Right lobe of liver (tissue), 6 donors: Measurements from ENCODE around the gene PLXNA2. TPM values are rescaled to one million over a fixed set of nuclear protein-coding genes. Genes with fewer than 3 reads are reported as not detected.

Experiments used
- ATAC-seq, 4 donors: fragments of 200-7000 bp; cut with Tn5 transposase; one replicate each; pipeline ENCODE4 v1.9.1; 2020; ENCODE audit warnings: mild to moderate bottlenecking in 4 of 4, moderate library complexity in 4 of 4
- DNase-seq, 3 donors: peaks; one replicate each; pipeline ENCODE4 v3.0.0-alpha.2; 2020
- H3K27ac ChIP-seq, 3 donors: fragments of 200-600 bp; one replicate each; pipeline ENCODE4 v1.8.0; 2022
- H3K27me3 ChIP-seq, 2 donors: fragments of 200-600 bp; one replicate each; pipeline ENCODE4 v1.8.0; 2022
- H3K36me3 ChIP-seq, 4 donors: fragments of 200-600 bp; sonication (generic) in 1 of 4; one replicate each; pipeline versions ENCODE4 v1.5.1 to v1.8.0; 2017 to 2022; ENCODE audit warnings: control low read depth in 1 of 4
- H3K4me1 ChIP-seq, 4 donors: fragments of 200-600 bp; sonication (generic) in 1 of 4; one replicate each; pipeline versions ENCODE4 v1.5.1 to v1.8.0; 2017 to 2022; ENCODE audit warnings: control low read depth in 1 of 4
- H3K4me3 ChIP-seq, 3 donors: fragments of 200-600 bp; one replicate each; pipeline ENCODE4 v1.8.0; 2022
- H3K9me3 ChIP-seq, 4 donors: fragments of 200-600 bp; sonication (generic) in 1 of 4; one replicate each; pipeline versions ENCODE4 v1.5.1 to v1.8.0; 2017 to 2022; ENCODE audit warnings: control low read depth in 1 of 4
- CTCF ChIP-seq, 4 donors: fragments of 200-600 bp in 3 of 4; fragments of 450-650 bp in 1 of 4; IDR thresholded peaks; one replicate each; pipeline versions ENCODE4 v1.5.1 to v1.8.0; 2016 to 2022; ENCODE audit warnings: antibody characterized with exemption in 4 of 4, mild to moderate bottlenecking in 2 of 4
- POLR2A ChIP-seq: fragments of 450-650 bp; IDR thresholded peaks from one replicate; pipeline ENCODE4 v1.6.1; 2017; ENCODE audit warnings: antibody characterized with exemption, mild to moderate bottlenecking
- WGBS: methylation state at CpG from one replicate; pipeline ENCODE4 v1.1.6; 2018; ENCODE audit warnings: low coverage, low lambda C conversion rate; ENCODE audit not compliant: insufficient coverage; ENCODE audit errors: missing lambda C conversion rate; 5-methylcytosine and 5-hydroxymethylcytosine counted together
- intact Hi-C, 2 donors: fragments of 100-400 bp; cut with DNase I; formaldehyde crosslinking; loops; one replicate each; pipeline versions ENCODE4 v1.11.2 to v1.14.1; 2022
- total RNA-seq, 6 experiments: library from RNA; depleted of rRNA in 2 of 6; stranded (reverse); fragments of >200 nt in 2 of 6; fragmentation: NEBNext Ultra II Directional in 3 of 6; extraction: Animal tissue kit (Norgen Biotek cat#: 25700) in 3 of 6; gene quantifications; one replicate each; pipeline versions ENCODE4 v1.1.0 to v1.2.4, GENCODE V29; 2016 to 2023
- donor health status: DM: no; HTN: yes; CAD: no.
- donor health status: DM: no; HTN: no; CAD: no.
- donor health status: DM: no; HTN: no; CAD: no.
- donor health status: DM: no; HTN: yes; CAD: no.
- donor health status: DM: no; HTN: yes; CAD: no.

PLXNA2 gene
- total RNA-seq, 6 experiments from 2014 or later: 5.6 to 20.8 (median 9.3) TPM

GRCh38 chr1:208007319-208007937 is 236.8 kb downstream of the PLXNA2 start:
- Histone ChIP-seq H3K27ac (no peak overlapping the region), H3K27me3 (no peaks in the 10 kb centered on the region), H3K4me3 (no peak overlapping the region), H3K4me1 (no peaks in the 10 kb centered on the region), H3K36me3 (no peaks in the 10 kb centered on the region), H3K9me3 (no peaks in the 10 kb centered on the region)
- DNase-seq (no peak), ATAC-seq (no peak)
- TF ChIP-seq CTCF (IDR thresholded peaks at IDR 0.05): no peak
- TF ChIP-seq POLR2A: no peak
- 64% methylated on average over 3 of the region's 3 CpGs for WGBS
- intact Hi-C loops: no loop called here

- Histone ChIP-seq H3K36me3 (no peaks in the 10 kb centered on the region), H3K27ac (no peak overlapping the region), H3K9me3 (no peaks in the 10 kb centered on the region), H3K4me1 (no peaks in the 10 kb centered on the region), H3K4me3 (no peak overlapping the region), H3K27me3 (no peaks in the 10 kb centered on the region)
- TF ChIP-seq CTCF (IDR thresholded peaks at IDR 0.05): no peak
- TF ChIP-seq POLR2A: no peak
- WGBS: 79% methylated on average over 2 of the region's 2 CpGs
- intact Hi-C loops: no loop called here
- ATAC-seq: no peak
- no peak for DNase-seq
These were observed 237.8 kb downstream of the PLXNA2 start for GRCh38 chr1:208006258-208006920.

GRCh38 chr1:208004851-208005250 is 239.3 kb downstream of the PLXNA2 start:
- no peaks in the 10 kb centered on the region for H3K36me3 ChIP-seq
- intact Hi-C loops: no loop called here
- H3K4me3 ChIP-seq: no peak overlapping the region
- no peaks in the 10 kb centered on the region for H3K9me3 ChIP-seq
- H3K27ac ChIP-seq: no peak overlapping the region
- no peak for TF ChIP-seq POLR2A
- no peak for TF ChIP-seq CTCF (IDR thresholded peaks at IDR 0.05)
- no peak for ATAC-seq
- H3K27me3 ChIP-seq: no peaks in the 10 kb centered on the region
- 56% methylated on average over 3 of the region's 3 CpGs for WGBS
- H3K4me1 ChIP-seq: no peaks in the 10 kb centered on the region
- DNase-seq: no peak

GRCh38 chr1:208003241-208003640 is 240.9 kb downstream of the PLXNA2 start:
- no peaks in the 10 kb centered on the region for H3K27me3 ChIP-seq
- peak in 1 of 4 donors; percentile 12 for ATAC-seq
- no peak overlapping the region for H3K27ac ChIP-seq
- no peaks in the 10 kb centered on the region for H3K36me3 ChIP-seq
- TF ChIP-seq CTCF (IDR thresholded peaks at IDR 0.05) (no peak), POLR2A (no peak)
- intact Hi-C loops: no loop called here
- no peaks in the 10 kb centered on the region for H3K4me1 ChIP-seq
- 93% methylated on average over 3 of the region's 7 CpGs for WGBS
- no peak overlapping the region for H3K4me3 ChIP-seq
- no peak for DNase-seq
- H3K9me3 ChIP-seq: no peaks in the 10 kb centered on the region
